Naive thymus-derived CD4-positive, alpha-beta T cell (primary cell): ENCODE results near the gene ZCCHC18. TPM values are rescaled to one million over a fixed set of nuclear protein-coding genes. Genes with fewer than 3 reads are reported as not detected.
"Not testable (repeated sequence)": the region's sequence is repeated elsewhere in the genome, so short reads cannot be mapped to it uniquely, and the experiment has no call there.

Experiments
- ATAC-seq: fragments of 150-1000 bp; cut with Tn5 transposase; 2 replicates; pipeline ENCODE4 v1.10.0; 2021; ENCODE audit warnings: mild to moderate bottlenecking, moderate library complexity
- CTCF ChIA-PET: fragments of 350-600 bp; sonication (Branson Sonifier 250); formaldehyde crosslinking; loops from one replicate; lab custom pipeline; 2021; ENCODE audit warnings: antibody characterized with exemption; lab: Charles Lee
- POLR2A ChIA-PET: fragments of 350-600 bp; sonication (Branson Sonifier 250); formaldehyde crosslinking; loops from one replicate; lab custom pipeline; 2021; ENCODE audit warnings: antibody characterized with exemption, inconsistent platforms; lab: Charles Lee
- DNase-seq, 9 donors: peaks; one replicate each; pipeline versions ENCODE4 v3.0.0 to v3.0.0-alpha.2; 2020 to 2022; ENCODE audit warnings: mixed read lengths in 1 of 9
- H3K27ac ChIP-seq: one replicate; pipeline ENCODE4 v1.7.0; 2013; ENCODE audit warnings: mild to moderate bottlenecking, low read depth, low read length, moderate library complexity
- H3K27me3 ChIP-seq, 2 donors: one replicate each; pipeline ENCODE4 v1.7.0; 2013; ENCODE audit warnings: low read length in 2 of 2, mild to moderate bottlenecking in 2 of 2, moderate library complexity in 2 of 2; ENCODE audit not compliant: control insufficient read depth in 2 of 2, insufficient read depth in 2 of 2
- H3K36me3 ChIP-seq, 3 experiments: 1 replicate in 2 of 3; 2 replicates in 1 of 3; pipeline ENCODE4 v1.7.0; 2013; ENCODE audit warnings: low read length in 3 of 3, mild to moderate bottlenecking in 3 of 3, moderate library complexity in 1 of 3; ENCODE audit not compliant: insufficient read depth in 3 of 3, control insufficient read depth in 2 of 3
- H3K4me1 ChIP-seq, 2 donors: one replicate each; pipeline ENCODE4 v1.7.0; 2013; ENCODE audit warnings: low read length in 2 of 2, mild to moderate bottlenecking in 2 of 2, moderate library complexity in 1 of 2; ENCODE audit not compliant: control insufficient read depth in 2 of 2, insufficient read depth in 2 of 2
- H3K4me3 ChIP-seq: 2 replicates; pipeline ENCODE4 v1.7.0; 2013; ENCODE audit warnings: mild to moderate bottlenecking, low read length
- H3K9me3 ChIP-seq, 3 experiments: 1 replicate in 2 of 3; 2 replicates in 1 of 3; pipeline ENCODE4 v1.7.0; 2013; ENCODE audit warnings: low read length in 3 of 3; ENCODE audit not compliant: control insufficient read depth in 2 of 3
- H3K27ac Mint-ChIP-seq, 9 donors: one replicate each; pipeline ENCODE4 v1.8.0; 2020 to 2022; ENCODE audit warnings: mixed read lengths in 9 of 9, mild to moderate bottlenecking in 8 of 9, moderate library complexity in 5 of 9, inconsistent platforms in 2 of 9
- H3K27me3 Mint-ChIP-seq, 5 donors: one replicate each; pipeline ENCODE4 v1.8.0; 2021 to 2022; ENCODE audit warnings: mixed read lengths in 5 of 5, mild to moderate bottlenecking in 1 of 5
- H3K36me3 Mint-ChIP-seq, 5 donors: one replicate each; pipeline ENCODE4 v1.8.0; 2020 to 2022; ENCODE audit warnings: mixed read lengths in 5 of 5, mild to moderate bottlenecking in 3 of 5, inconsistent platforms in 1 of 5
- H3K4me1 Mint-ChIP-seq, 7 donors: one replicate each; pipeline ENCODE4 v1.8.0; 2020 to 2022; ENCODE audit warnings: mixed read lengths in 7 of 7, mild to moderate bottlenecking in 3 of 7, inconsistent platforms in 1 of 7
- H3K4me3 Mint-ChIP-seq, 10 donors: one replicate each; pipeline ENCODE4 v1.8.0; 2020 to 2022; ENCODE audit warnings: mild to moderate bottlenecking in 10 of 10, mixed read lengths in 10 of 10, moderate library complexity in 6 of 10, inconsistent platforms in 2 of 10
- H3K9me3 Mint-ChIP-seq, 11 donors: one replicate each; pipeline ENCODE4 v1.8.0; 2020 to 2022; ENCODE audit warnings: mixed read lengths in 11 of 11, mild to moderate bottlenecking in 4 of 11, inconsistent platforms in 1 of 11, moderate library complexity in 1 of 11
- intact Hi-C, 2 donors: fragments of 100-400 bp; cut with micrococcal nuclease; formaldehyde crosslinking; loops; one replicate each; pipeline ENCODE4 v1.15.1; 2023
- polyA plus RNA-seq, 2 donors: library from polyadenylated mRNA; unstranded; fragments of 300-500 nt; fragmentation: Illumina TruSeq; gene quantifications; one replicate each; pipeline ENCODE4 v1.2.3, GENCODE V29; 2021
- total RNA-seq, 6 experiments: library from RNA in 5 of 6; stranded (reverse) in 5 of 6; gene quantifications; 1 replicate in 5 of 6; 2 replicates in 1 of 6; pipeline ENCODE4 v1.2.3 and lab custom pipeline; 2021 to 2026

The ZCCHC18 gene
- total RNA-seq (1 to 10 TPM in 4 of 5 experiments, under 1 TPM in 1; 0.24 to 5.9 (median 2.5) TPM), polyA plus RNA-seq (1 to 10 TPM in 1 of 2 donors, under 1 TPM in 1; 0.83 to 1.0 TPM), total RNA-seq (lab: John Stamatoyannopoulos, UW) (0.40 reads per million)

- Mint-ChIP-seq H3K36me3 (no peaks in the 10 kb centered on the region), H3K4me1 (peaks cover 0 to 30% (median 23%) of the 10 kb centered on the region in 7 donors), H3K27me3 (peaks cover 0 to 8% (median 0%) of the 10 kb centered on the region in 5 donors), H3K27ac (peak within 1 kb of the TSS; percentile 56 to 84 (median 76)), H3K9me3 (peaks cover 0 to 1% (median 0%) of the 10 kb centered on the region in 11 donors), H3K4me3 (peak within 1 kb of the TSS; percentile 74 to 93 (median 90))
- DNase-seq (peak in 4 of 9 donors; percentile 10 to 44 (median 22)), ATAC-seq (peak; percentile 59)
- no peaks in the 10 kb centered on the region for H3K27me3 ChIP-seq
- ChIA-PET CTCF (interaction anchor here (1.4 to 2.3 kb wide), 2 partner anchors 10 to 12 kb away, joined by 5 to 18 read pairs; no protein-coding TSS in a partner anchor), POLR2A (interaction anchor here (1.2 to 1.4 kb wide), 2 partner anchors 44 to 281 kb away, joined by 3 to 7 read pairs; partner anchors contain the start of genes RAB9B and SLC25A53)
- no peaks in the 10 kb centered on the region for H3K36me3 ChIP-seq
- H3K27ac ChIP-seq = peak within 1 kb of the TSS; percentile 67
- peak within 1 kb of the TSS; percentile 79 for H3K4me3 ChIP-seq
- H3K4me1 ChIP-seq = peaks cover 17 to 34% of the 10 kb centered on the region in 2 donors
- H3K9me3 ChIP-seq = no peaks in the 10 kb centered on the region
- intact Hi-C loops = loop anchor here (2.0 to 5.0 kb wide), 3 partner anchors 44 to 195 kb away; partner anchors contain the start of gene SLC25A53 (in 2 of the 2)
Observed at GRCh38 chrX:104112326-104112951, at the start of gene ZCCHC18. ZCCHC18 (plus strand) TSS chrX:104112523; CDS start chrX:104114112, 1,589 bp downstream.

GRCh38 chrX:104062636-104063035 is 49.7 kb upstream of the ZCCHC18 start:
- H3K4me1 Mint-ChIP-seq, H3K27me3 Mint-ChIP-seq, ATAC-seq, H3K36me3 ChIP-seq, H3K4me1 ChIP-seq, H3K27ac ChIP-seq, H3K4me3 ChIP-seq, intact Hi-C loops, H3K27me3 ChIP-seq, CTCF ChIA-PET, H3K9me3 ChIP-seq, H3K9me3 Mint-ChIP-seq, H3K4me3 Mint-ChIP-seq, H3K36me3 Mint-ChIP-seq, POLR2A ChIA-PET, DNase-seq, H3K27ac Mint-ChIP-seq: not testable (repeated sequence)

GRCh38 chrX:104075778-104076445 is 36.4 kb upstream of the ZCCHC18 start, which contains the start of gene TMSB15C:
TMSB15C (minus strand) TSS chrX:104076236.
- H3K27me3 ChIP-seq, H3K9me3 Mint-ChIP-seq, H3K9me3 ChIP-seq, H3K27ac ChIP-seq, POLR2A ChIA-PET, H3K4me1 Mint-ChIP-seq, H3K36me3 ChIP-seq, intact Hi-C loops, H3K27ac Mint-ChIP-seq, CTCF ChIA-PET, H3K27me3 Mint-ChIP-seq, H3K36me3 Mint-ChIP-seq, H3K4me1 ChIP-seq, H3K4me3 ChIP-seq, DNase-seq, H3K4me3 Mint-ChIP-seq: not testable (repeated sequence)
- peak; percentile 99 for ATAC-seq

GRCh38 chrX:104077854-104078253 is 34.5 kb upstream of the ZCCHC18 start:
- H3K36me3 ChIP-seq, DNase-seq, H3K4me3 Mint-ChIP-seq, H3K4me3 ChIP-seq, intact Hi-C loops, CTCF ChIA-PET, POLR2A ChIA-PET, H3K9me3 Mint-ChIP-seq, H3K4me1 ChIP-seq, H3K27me3 ChIP-seq, ATAC-seq, H3K27me3 Mint-ChIP-seq, H3K27ac Mint-ChIP-seq, H3K27ac ChIP-seq, H3K4me1 Mint-ChIP-seq, H3K9me3 ChIP-seq, H3K36me3 Mint-ChIP-seq: not testable (repeated sequence)

- intact Hi-C loops = no loop called here
- no peak overlapping the region for H3K27ac Mint-ChIP-seq
- no peaks in the 10 kb centered on the region for H3K9me3 Mint-ChIP-seq
- H3K27ac ChIP-seq = no peak overlapping the region
- no peaks in the 10 kb centered on the region for H3K9me3 ChIP-seq
- CTCF ChIA-PET = no interaction called here
- no peaks in the 10 kb centered on the region for H3K4me1 Mint-ChIP-seq
- no peaks in the 10 kb centered on the region for H3K36me3 ChIP-seq
- no peak for ATAC-seq
- POLR2A ChIA-PET = no interaction called here
- H3K4me1 ChIP-seq = no peaks in the 10 kb centered on the region
- H3K4me3 ChIP-seq = no peak overlapping the region
- DNase-seq = no peak
- H3K27me3 Mint-ChIP-seq = peaks cover 0 to 9% (median 7%) of the 10 kb centered on the region in 5 donors
- no peaks in the 10 kb centered on the region for H3K27me3 ChIP-seq
- H3K4me3 Mint-ChIP-seq = no peak overlapping the region
- H3K36me3 Mint-ChIP-seq = no peaks in the 10 kb centered on the region
Observed at GRCh38 chrX:104084063-104084462, 28.3 kb upstream of the ZCCHC18 start.

GRCh38 chrX:104084534-104085277 is 27.6 kb upstream of the ZCCHC18 start:
- Histone ChIP-seq H3K9me3 (no peaks in the 10 kb centered on the region), H3K27me3 (no peaks in the 10 kb centered on the region), H3K36me3 (no peaks in the 10 kb centered on the region), H3K4me3 (no peak overlapping the region), H3K4me1 (no peaks in the 10 kb centered on the region), H3K27ac (no peak overlapping the region)
- intact Hi-C loops = no loop called here
- no peak for ATAC-seq
- Mint-ChIP-seq H3K4me1 (no peaks in the 10 kb centered on the region), H3K27me3 (peaks cover 0 to 9% (median 7%) of the 10 kb centered on the region in 5 donors), H3K27ac (no peak overlapping the region), H3K36me3 (no peaks in the 10 kb centered on the region), H3K9me3 (no peaks in the 10 kb centered on the region), H3K4me3 (no peak overlapping the region)
- no peak for DNase-seq
- ChIA-PET CTCF (no interaction called here), POLR2A (no interaction called here)
